Measurements from ENCODE around the gene DUXB.

The DUXB gene

DNA sequence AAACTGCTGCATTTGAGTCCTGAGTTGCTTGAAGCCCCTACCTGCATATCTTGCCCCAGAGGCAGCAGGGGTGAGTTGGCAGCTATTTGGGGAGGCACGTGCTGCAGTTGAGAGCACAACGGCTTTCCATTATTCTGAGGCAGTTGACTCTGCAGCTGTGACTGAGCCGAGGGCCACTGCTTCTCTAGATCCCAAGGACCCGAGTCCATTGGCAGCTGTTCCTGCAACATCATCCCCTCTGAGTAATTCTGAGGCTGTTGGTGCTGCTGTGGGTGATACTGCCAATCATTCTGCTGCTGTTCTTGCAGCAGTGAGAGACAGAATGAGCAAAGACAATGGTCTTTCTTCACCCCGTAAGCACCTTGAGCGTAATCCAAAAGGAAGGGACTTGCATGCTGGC lies 40.9 kb downstream of the DUXB start:
- DNase-seq, result no peak

GRCh38 chr16:75658175-75658574 lies 43.1 kb downstream of the DUXB start:
- no peak for DNase-seq

DNA sequence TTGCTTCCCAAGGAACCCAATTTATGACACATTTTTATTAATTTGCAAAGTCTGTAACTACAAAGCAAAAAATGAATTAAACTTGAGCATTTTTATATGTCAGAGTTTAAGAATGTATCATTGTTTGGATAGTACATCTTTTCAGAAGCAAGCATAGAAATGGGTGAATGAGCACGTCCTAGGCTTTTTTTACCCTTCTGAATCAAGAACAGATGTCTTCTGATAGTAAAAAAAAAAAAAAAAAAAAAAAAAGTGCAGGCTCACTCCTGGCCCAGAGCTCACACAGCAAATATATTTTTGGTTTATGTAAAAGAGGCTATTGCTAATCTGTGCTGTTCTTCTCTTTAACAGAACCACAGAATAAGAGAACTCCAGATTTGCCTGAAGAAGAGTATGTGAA lies 47.3 kb downstream of the DUXB start:
- DNase-seq, result no peak

GRCh38 chr16:75648265-75649076 lies 52.8 kb downstream of the DUXB start:
- DNase-seq, result peak; percentile 42

DNA sequence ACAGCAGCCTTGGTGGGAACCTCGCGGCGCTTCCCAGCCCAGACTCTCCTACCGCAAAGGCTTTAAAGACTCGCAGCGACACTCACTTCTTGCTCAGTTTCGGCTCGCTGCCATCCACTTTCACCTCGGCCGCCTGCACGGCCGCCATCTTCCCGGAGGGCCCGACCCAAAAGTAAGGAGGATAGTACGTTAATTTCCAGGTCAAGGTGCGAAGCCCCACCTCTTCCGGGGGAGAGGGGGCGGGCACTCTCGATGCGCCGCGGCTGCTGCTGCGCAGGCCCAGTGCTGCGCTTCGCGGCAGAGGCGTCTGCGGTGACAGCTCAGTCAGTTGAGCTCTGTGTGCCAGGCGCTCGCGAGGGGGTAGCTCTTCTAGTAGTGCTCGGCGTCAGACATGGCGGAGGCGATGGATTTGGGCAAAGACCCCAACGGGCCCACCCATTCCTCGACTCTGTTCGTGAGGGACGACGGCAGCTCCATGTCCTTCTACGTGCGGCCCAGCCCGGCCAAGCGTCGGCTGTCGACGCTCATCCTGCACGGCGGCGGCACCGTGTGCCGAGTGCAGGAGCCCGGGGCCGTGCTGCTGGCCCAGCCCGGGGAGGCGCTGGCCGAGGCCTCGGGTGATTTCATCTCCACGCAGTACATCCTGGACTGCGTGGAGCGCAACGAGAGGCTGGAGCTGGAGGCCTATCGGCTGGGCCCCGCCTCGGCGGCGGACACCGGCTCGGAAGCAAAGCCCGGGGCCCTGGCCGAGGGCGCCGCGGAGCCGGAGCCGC lies 53.6 kb downstream of the DUXB start, which contains the start of the genes KARS1 and TERF2IP:
KARS1 (minus strand) TSS at position 174 of the 773 bp plus-strand sequence; CDS start at position 148, 26 bp downstream.
TERF2IP (plus strand) TSS at position 282 of the 773 bp plus-strand sequence; CDS start at position 392, 110 bp downstream.
- peak; percentile 74 for DNase-seq

GRCh38 chr16:75647112-75647491 lies 54.2 kb downstream of the DUXB start:
- DNase-seq, result no peak

DNA sequence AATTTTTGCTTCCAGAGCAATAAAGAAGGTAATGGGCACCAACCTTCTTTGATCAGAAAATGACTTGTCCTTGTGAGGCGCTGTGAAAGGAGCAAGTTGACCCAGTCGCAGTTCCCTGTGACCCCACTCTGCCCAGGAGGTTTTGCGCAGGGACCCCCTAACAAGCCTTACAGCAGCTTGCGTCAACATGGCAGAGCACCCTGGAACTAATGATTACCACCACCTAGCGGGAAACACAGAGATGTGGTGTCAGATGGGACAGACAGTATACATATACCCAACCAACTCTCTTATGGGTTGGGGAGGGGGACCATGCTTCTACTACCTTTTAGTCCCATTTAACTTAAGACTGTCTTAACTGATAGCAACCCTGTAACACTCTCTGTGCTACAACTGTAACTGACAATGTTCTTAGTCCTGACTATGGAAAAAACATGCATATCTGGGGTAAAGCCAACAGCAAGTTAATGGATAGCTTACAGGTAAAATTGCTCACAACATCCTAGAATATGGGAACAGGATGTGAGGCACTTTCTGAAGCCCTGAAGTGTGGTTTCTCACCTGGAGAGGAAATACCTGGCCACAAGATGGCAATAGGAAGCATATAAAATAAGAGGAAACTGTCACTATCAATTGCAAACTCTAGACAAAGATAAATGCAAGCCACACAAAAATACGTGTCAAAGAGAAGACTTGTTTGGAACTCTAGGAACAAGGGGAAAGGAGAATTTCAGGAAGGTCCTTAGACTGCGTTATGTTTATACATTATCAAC lies 56.8 kb downstream of the DUXB start:
- DNase-seq, result no peak
